SK-N-SH (cell line): Measurements from ENCODE around the gene POU6F1.

ENCODE experiments used
- EP300 ChIP-seq, 2 experiments: IDR thresholded peaks; 2 replicates each; pipeline versions ENCODE4 v1.4.0 to v1.6.1; 2012; ENCODE audit warnings: borderline replicate concordance in 1 of 2, low read depth in 1 of 2, low read length in 1 of 2
- GATA2 ChIP-seq: sonication (generic); formaldehyde crosslinking; IDR thresholded peaks from 2 replicates; pipeline ENCODE4 v1.5.0; 2020; ENCODE audit warnings: mild to moderate bottlenecking, missing genetic modification reagents
- MAX ChIP-seq: IDR thresholded peaks from 2 replicates; pipeline ENCODE4 v1.4.0; 2012; ENCODE audit warnings: low read depth
- MEF2A ChIP-seq: IDR thresholded peaks from 2 replicates; pipeline ENCODE4 v1.4.0; 2012; ENCODE audit warnings: low read depth, borderline replicate concordance
- MXI1 ChIP-seq: IDR thresholded peaks from 2 replicates; pipeline ENCODE4 v1.6.1; 2012; ENCODE audit warnings: mild to moderate bottlenecking, low read depth, low read length, improper control_type of control experiment
- PBX3 ChIP-seq: IDR thresholded peaks from 2 replicates; pipeline ENCODE4; 2012
- SIN3A ChIP-seq: IDR thresholded peaks from 2 replicates; pipeline ENCODE4 v1.6.1; 2012; ENCODE audit warnings: low read depth, mild to moderate bottlenecking, low read length, moderate library complexity, borderline replicate concordance
- TF ChIP-seq, protein P1 (sequence below): fragments of 200-600 bp; sonication (generic); IDR thresholded peaks from 2 replicates; pipeline ENCODE4 v1.6.1; 2017; ENCODE audit warnings: antibody characterized with exemption, mild to moderate bottlenecking, moderate library complexity
- TF ChIP-seq, protein P2 (sequence below): fragments of 150-350 bp; IDR thresholded peaks from 2 replicates; pipeline ENCODE4 v1.6.1; 2017; ENCODE audit warnings: antibody characterized with exemption, low read length, low read depth, borderline replicate concordance

DNA sequence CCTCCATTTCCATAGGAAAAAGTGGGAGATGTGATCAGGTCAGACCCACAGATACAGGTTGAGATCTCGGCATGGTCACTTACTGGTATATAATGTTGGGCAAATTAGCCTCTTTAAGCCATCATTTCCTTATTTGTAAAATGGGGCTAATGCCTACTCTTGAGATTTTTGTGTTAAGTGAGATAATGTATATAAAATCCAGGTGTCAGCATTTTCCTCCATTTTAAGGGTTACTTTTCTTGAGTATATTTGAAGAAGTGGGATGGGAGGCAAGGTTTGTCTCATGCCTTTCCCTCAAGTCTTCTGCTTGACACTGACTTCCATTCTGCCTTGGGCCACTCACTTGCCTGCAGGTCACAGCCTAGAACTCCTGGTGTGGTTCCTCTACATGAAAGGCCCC, 10.1 kb upstream of the POU6F1 start:
- TF ChIP-seq EP300 (IDR thresholded peaks at IDR 0.05; ENCODE audit: borderline replicate concordance in 1 of 2, low read depth in 1 of 2, low read length in 1 of 2) (no peak), MAX (no peak), PBX3 (no peak), MEF2A (no peak), MXI1 (no peak), SIN3A (no peak), GATA2 (no peak)
- TF ChIP-seq, protein P1, sequence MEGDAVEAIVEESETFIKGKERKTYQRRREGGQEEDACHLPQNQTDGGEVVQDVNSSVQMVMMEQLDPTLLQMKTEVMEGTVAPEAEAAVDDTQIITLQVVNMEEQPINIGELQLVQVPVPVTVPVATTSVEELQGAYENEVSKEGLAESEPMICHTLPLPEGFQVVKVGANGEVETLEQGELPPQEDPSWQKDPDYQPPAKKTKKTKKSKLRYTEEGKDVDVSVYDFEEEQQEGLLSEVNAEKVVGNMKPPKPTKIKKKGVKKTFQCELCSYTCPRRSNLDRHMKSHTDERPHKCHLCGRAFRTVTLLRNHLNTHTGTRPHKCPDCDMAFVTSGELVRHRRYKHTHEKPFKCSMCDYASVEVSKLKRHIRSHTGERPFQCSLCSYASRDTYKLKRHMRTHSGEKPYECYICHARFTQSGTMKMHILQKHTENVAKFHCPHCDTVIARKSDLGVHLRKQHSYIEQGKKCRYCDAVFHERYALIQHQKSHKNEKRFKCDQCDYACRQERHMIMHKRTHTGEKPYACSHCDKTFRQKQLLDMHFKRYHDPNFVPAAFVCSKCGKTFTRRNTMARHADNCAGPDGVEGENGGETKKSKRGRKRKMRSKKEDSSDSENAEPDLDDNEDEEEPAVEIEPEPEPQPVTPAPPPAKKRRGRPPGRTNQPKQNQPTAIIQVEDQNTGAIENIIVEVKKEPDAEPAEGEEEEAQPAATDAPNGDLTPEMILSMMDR = no peak
- TF ChIP-seq, protein P2, sequence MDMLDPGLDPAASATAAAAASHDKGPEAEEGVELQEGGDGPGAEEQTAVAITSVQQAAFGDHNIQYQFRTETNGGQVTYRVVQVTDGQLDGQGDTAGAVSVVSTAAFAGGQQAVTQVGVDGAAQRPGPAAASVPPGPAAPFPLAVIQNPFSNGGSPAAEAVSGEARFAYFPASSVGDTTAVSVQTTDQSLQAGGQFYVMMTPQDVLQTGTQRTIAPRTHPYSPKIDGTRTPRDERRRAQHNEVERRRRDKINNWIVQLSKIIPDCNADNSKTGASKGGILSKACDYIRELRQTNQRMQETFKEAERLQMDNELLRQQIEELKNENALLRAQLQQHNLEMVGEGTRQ = no peak
